Neural cell (in vitro differentiated cells): Measurements from ENCODE around the gene RILP. TPM values are rescaled to one million over a fixed set of nuclear protein-coding genes. Genes with fewer than 3 reads are reported as not detected.

Experiments
- H2AFZ ChIP-seq: fragments of 200-600, 300-800 bp; sonication (generic), shearing (Covaris generic); 2 replicates; pipeline ENCODE4 v1.6.0; 2014; ENCODE audit warnings: low read depth, mild to moderate bottlenecking, antibody characterized with exemption, low read length, moderate library complexity
- H3F3A ChIP-seq: fragments of 200-600 bp; shearing (Covaris generic); 2 replicates; pipeline ENCODE4 v1.6.1; 2016; ENCODE audit warnings: mild to moderate bottlenecking, moderate library complexity, mixed read lengths, antibody characterized with exemption, low read length; ENCODE audit not compliant: insufficient read depth, poor library complexity, severe bottlenecking
- H3K27ac ChIP-seq: fragments of 200-600, 300-800 bp; sonication (generic), shearing (Covaris generic); 2 replicates; pipeline ENCODE4 v1.5.1; 2014; ENCODE audit warnings: mild to moderate bottlenecking, low read length, moderate library complexity
- H3K27me3 ChIP-seq: fragments of 300-800, 200-600 bp; sonication (generic), shearing (Covaris generic); 2 replicates; pipeline ENCODE4 v1.6.0; 2014; ENCODE audit warnings: mild to moderate bottlenecking, low read depth, low read length, moderate library complexity; ENCODE audit not compliant: insufficient read depth
- H3K36me3 ChIP-seq: fragments of 300-800, 200-600 bp; sonication (generic), shearing (Covaris generic); 2 replicates; pipeline ENCODE4 v1.5.1; 2014; ENCODE audit warnings: mild to moderate bottlenecking, antibody characterized with exemption, low read length, moderate library complexity; ENCODE audit not compliant: insufficient read depth
- H3K4me2 ChIP-seq: fragments of 300-800, 200-600 bp; sonication (generic), shearing (Covaris generic); 2 replicates; pipeline ENCODE4 v1.6.0; 2014; ENCODE audit warnings: mild to moderate bottlenecking, low read length
- H3K4me3 ChIP-seq: fragments of 300-800, 200-600 bp; sonication (generic), shearing (Covaris generic); 2 replicates; pipeline ENCODE4 v1.5.1; 2014; ENCODE audit warnings: mild to moderate bottlenecking, low read length, moderate library complexity
- H3K79me2 ChIP-seq: fragments of 200-600 bp; shearing (Covaris generic); replicated peaks from 2 replicates; pipeline ENCODE4 v1.6.0; 2014; ENCODE audit warnings: mild to moderate bottlenecking, low read length, moderate library complexity; ENCODE audit not compliant: insufficient read depth
- H3K9ac ChIP-seq: fragments of 300-800, 200-600 bp; sonication (generic), shearing (Covaris generic); 2 replicates; pipeline ENCODE4 v1.6.1; 2016; ENCODE audit warnings: mild to moderate bottlenecking, low read length, mixed read lengths
- H3K9me2 ChIP-seq: fragments of 200-600 bp; shearing (Covaris generic); 2 replicates; pipeline ENCODE4 v1.6.1; 2016; ENCODE audit warnings: mild to moderate bottlenecking, low read length, mixed read lengths; ENCODE audit not compliant: insufficient read depth
- H3K9me3 ChIP-seq: fragments of 200-600, 300-800 bp; sonication (generic), shearing (Covaris generic); 2 replicates; pipeline ENCODE4 v1.6.1; 2016; ENCODE audit warnings: mild to moderate bottlenecking, mixed run types, low read length, moderate library complexity, mixed read lengths
- H4K20me1 ChIP-seq: fragments of 200-600 bp; shearing (Covaris generic); 2 replicates; pipeline ENCODE4 v1.6.1; 2016; ENCODE audit warnings: mild to moderate bottlenecking, mixed run types; ENCODE audit not compliant: insufficient read depth
- CTCF ChIP-seq: fragments of 450-650 bp; IDR thresholded peaks from 2 replicates; pipeline ENCODE4 v1.5.1; 2014; ENCODE audit warnings: antibody characterized with exemption, mild to moderate bottlenecking, moderate library complexity; ENCODE audit not compliant: poor library complexity, severe bottlenecking
- EP300 ChIP-seq: fragments of 450-650 bp; conservative IDR thresholded peaks from 2 replicates; pipeline ENCODE4 v1.6.1; 2014; ENCODE audit warnings: antibody characterized with exemption, mild to moderate bottlenecking, moderate library complexity; ENCODE audit not compliant: poor library complexity, severe bottlenecking
- EZH2 ChIP-seq: fragments of 200-600, 300-800 bp; shearing (Covaris generic), sonication (generic); IDR thresholded peaks from 2 replicates; pipeline ENCODE4 v1.6.1; 2014; ENCODE audit warnings: antibody characterized with exemption, low read length, borderline replicate concordance, mild to moderate bottlenecking; ENCODE audit not compliant: insufficient read depth, poor library complexity, severe bottlenecking
- MXI1 ChIP-seq: fragments of 450-650 bp; conservative IDR thresholded peaks from 2 replicates; pipeline ENCODE4 v1.6.1; 2014; ENCODE audit warnings: antibody characterized with exemption, mild to moderate bottlenecking; ENCODE audit not compliant: poor library complexity, severe bottlenecking
- POLR2AphosphoS5 ChIP-seq: IDR thresholded peaks from 2 replicates; pipeline ENCODE4 v1.6.1; 2012
- RAD21 ChIP-seq: fragments of 450-650 bp; conservative IDR thresholded peaks from 2 replicates; pipeline ENCODE4 v1.6.1; 2014; ENCODE audit warnings: antibody characterized with exemption, mild to moderate bottlenecking, moderate library complexity
- REST ChIP-seq: IDR thresholded peaks from 2 replicates; pipeline ENCODE4 v1.6.1; 2012; ENCODE audit warnings: borderline replicate concordance
- SMC3 ChIP-seq: fragments of 450-650 bp; conservative IDR thresholded peaks from 2 replicates; pipeline ENCODE4 v1.6.1; 2014; ENCODE audit warnings: antibody characterized with exemption, mild to moderate bottlenecking, moderate library complexity; ENCODE audit not compliant: poor library complexity
- TAF1 ChIP-seq: IDR thresholded peaks from 2 replicates; pipeline ENCODE4 v1.6.1; 2012; ENCODE audit warnings: low read depth
- polyA plus RNA-seq: library from polyadenylated mRNA; depleted of rRNA; stranded (reverse); fragments of >200 nt; gene quantifications from 2 replicates; pipeline ENCODE4 v1.2.3, GENCODE V29; 2014

Gene RILP
- polyA plus RNA-seq, 1 donor from 2014 or later, result 7.5 TPM

- H3K4me2 ChIP-seq, result no peak overlapping the region
- H3F3A ChIP-seq, result no peaks in the 10 kb centered on the region
- H3K36me3 ChIP-seq, result no peaks in the 10 kb centered on the region
- TF ChIP-seq EZH2, result no peak
- TF ChIP-seq SMC3, result no peak
- TF ChIP-seq RAD21, result no peak
- TF ChIP-seq TAF1, result no peak
- TF ChIP-seq CTCF, result no peak
- TF ChIP-seq POLR2AphosphoS5, result no peak
- H3K79me2 ChIP-seq, result no peaks in the 10 kb centered on the region
- H3K9me3 ChIP-seq, result no peaks in the 10 kb centered on the region
- no peaks in the 10 kb centered on the region for H3K27me3 ChIP-seq
- no peak overlapping the region for H3K9ac ChIP-seq
- H3K4me3 ChIP-seq, result no peak overlapping the region
- H4K20me1 ChIP-seq, result peaks cover 4% of the 10 kb centered on the region
- H3K27ac ChIP-seq, result no peak overlapping the region
- no peaks in the 10 kb centered on the region for H3K9me2 ChIP-seq
- H2AFZ ChIP-seq, result no peak overlapping the region
Measured at GRCh38 chr17:1616101-1616500, 33.6 kb downstream of the RILP start.

- Histone ChIP-seq H3K9ac (no peak overlapping the region), H3K36me3 (no peaks in the 10 kb centered on the region), H4K20me1 (no peaks in the 10 kb centered on the region), H3K9me2 (no peaks in the 10 kb centered on the region), H3K4me2 (no peak overlapping the region), H3K27ac (no peak overlapping the region), H3K79me2 (no peaks in the 10 kb centered on the region), H3K9me3 (no peaks in the 10 kb centered on the region), H3F3A (no peaks in the 10 kb centered on the region), H3K4me3 (no peak overlapping the region), H3K27me3 (no peaks in the 10 kb centered on the region), H2AFZ (no peak overlapping the region)
- TF ChIP-seq RAD21, result no peak
- TF ChIP-seq EZH2, result no peak
- no peak for TF ChIP-seq EP300
- TF ChIP-seq MXI1, result no peak
- no peak for TF ChIP-seq TAF1
- TF ChIP-seq POLR2AphosphoS5, result no peak
- no peak for TF ChIP-seq CTCF
- no peak for TF ChIP-seq REST
- TF ChIP-seq SMC3, result no peak
Measured at GRCh38 chr17:1612400-1612799, 37.3 kb downstream of the RILP start.
